HUES6 (cell line): ENCODE data around the gene FMO2.

Source experiments
- H3K27ac ChIP-seq: 2 replicates; pipeline ENCODE4 v1.7.0; 2013; ENCODE audit warnings: low read depth, mild to moderate bottlenecking, low read length, inconsistent platforms
- H3K27me3 ChIP-seq: 2 replicates; pipeline ENCODE4 v1.6.1; 2013; ENCODE audit warnings: low read length; ENCODE audit not compliant: control insufficient read depth, insufficient read depth
- H3K36me3 ChIP-seq: 2 replicates; pipeline ENCODE4 v1.6.1; 2013; ENCODE audit warnings: low read length; ENCODE audit not compliant: control insufficient read depth, insufficient read depth
- H3K4me1 ChIP-seq: 2 replicates; pipeline ENCODE4 v1.6.1; 2013; ENCODE audit warnings: low read length; ENCODE audit not compliant: control insufficient read depth, insufficient read depth
- H3K4me3 ChIP-seq: 2 replicates; pipeline ENCODE4 v1.5.1; 2013; ENCODE audit warnings: low read depth, low read length
- H3K9ac ChIP-seq: one replicate; pipeline ENCODE4 v1.6.1; 2013; ENCODE audit warnings: mild to moderate bottlenecking, low read length
- H3K9me3 ChIP-seq: 2 replicates; pipeline ENCODE4 v1.6.1; 2013; ENCODE audit warnings: low read depth, low read length; ENCODE audit not compliant: control insufficient read depth, insufficient read depth

Gene FMO2

GRCh38 chr1:171174560-171175294, 10.4 kb upstream of the FMO2 start:
- Histone ChIP-seq H3K9ac (no peak overlapping the region), H3K9me3 (no peaks in the 10 kb centered on the region), H3K36me3 (no peaks in the 10 kb centered on the region), H3K4me3 (no peak overlapping the region), H3K4me1 (no peaks in the 10 kb centered on the region), H3K27ac (no peak overlapping the region), H3K27me3 (no peaks in the 10 kb centered on the region)

- no peak overlapping the region for H3K9ac ChIP-seq
- H3K27ac ChIP-seq = no peak overlapping the region
- H3K9me3 ChIP-seq = no peaks in the 10 kb centered on the region
- no peaks in the 10 kb centered on the region for H3K27me3 ChIP-seq
- H3K4me3 ChIP-seq = no peak overlapping the region
- H3K36me3 ChIP-seq = no peaks in the 10 kb centered on the region
- no peaks in the 10 kb centered on the region for H3K4me1 ChIP-seq
Measured at GRCh38 chr1:171177261-171177660, 7.8 kb upstream of the FMO2 start.

GRCh38 chr1:171179318-171180227, 5.5 kb upstream of the FMO2 start:
- Histone ChIP-seq H3K4me3 (no peak overlapping the region), H3K9ac (no peak overlapping the region), H3K27ac (no peak overlapping the region), H3K36me3 (no peaks in the 10 kb centered on the region), H3K9me3 (no peaks in the 10 kb centered on the region), H3K27me3 (no peaks in the 10 kb centered on the region), H3K4me1 (no peaks in the 10 kb centered on the region)

GRCh38 chr1:171180670-171181069, 4.4 kb upstream of the FMO2 start:
- no peaks in the 10 kb centered on the region for H3K9me3 ChIP-seq
- no peaks in the 10 kb centered on the region for H3K27me3 ChIP-seq
- H3K36me3 ChIP-seq = no peaks in the 10 kb centered on the region
- peaks cover 4% of the 10 kb centered on the region; the same call in 1 of the 2 replicates for H3K4me1 ChIP-seq
- no peak overlapping the region for H3K9ac ChIP-seq
- no peak overlapping the region for H3K4me3 ChIP-seq
- H3K27ac ChIP-seq = no peak overlapping the region

GRCh38 chr1:171188388-171189266, 3.5 kb downstream of the FMO2 start:
- H3K36me3 ChIP-seq = no peaks in the 10 kb centered on the region
- H3K9ac ChIP-seq = no peak overlapping the region
- H3K4me3 ChIP-seq = no peak overlapping the region
- no peaks in the 10 kb centered on the region for H3K9me3 ChIP-seq
- peaks cover 4% of the 10 kb centered on the region; the same call in 1 of the 2 replicates for H3K4me1 ChIP-seq
- no peaks in the 10 kb centered on the region for H3K27me3 ChIP-seq
- no peak overlapping the region for H3K27ac ChIP-seq

- H3K36me3 ChIP-seq = no peaks in the 10 kb centered on the region
- no peak overlapping the region for H3K9ac ChIP-seq
- no peak overlapping the region for H3K27ac ChIP-seq
- no peaks in the 10 kb centered on the region for H3K9me3 ChIP-seq
- no peaks in the 10 kb centered on the region for H3K4me1 ChIP-seq
- H3K4me3 ChIP-seq = no peak overlapping the region
- no peaks in the 10 kb centered on the region for H3K27me3 ChIP-seq
Measured at GRCh38 chr1:171191992-171192391, 6.9 kb downstream of the FMO2 start.

GRCh38 chr1:171195767-171196166, 10.7 kb downstream of the FMO2 start:
- Histone ChIP-seq H3K4me1 (no peaks in the 10 kb centered on the region), H3K36me3 (no peaks in the 10 kb centered on the region), H3K4me3 (no peak overlapping the region), H3K9ac (no peak overlapping the region), H3K27ac (no peak overlapping the region), H3K27me3 (no peaks in the 10 kb centered on the region), H3K9me3 (no peaks in the 10 kb centered on the region)

- no peaks in the 10 kb centered on the region for H3K36me3 ChIP-seq
- no peak overlapping the region for H3K9ac ChIP-seq
- no peak overlapping the region for H3K27ac ChIP-seq
- no peaks in the 10 kb centered on the region for H3K4me1 ChIP-seq
- no peaks in the 10 kb centered on the region for H3K27me3 ChIP-seq
- H3K9me3 ChIP-seq = no peaks in the 10 kb centered on the region
- H3K4me3 ChIP-seq = no peak overlapping the region
Measured at GRCh38 chr1:171196351-171196750, 11.3 kb downstream of the FMO2 start.

GRCh38 chr1:171198081-171198480, 13.0 kb downstream of the FMO2 start:
- Histone ChIP-seq H3K9me3 (no peaks in the 10 kb centered on the region), H3K27me3 (no peaks in the 10 kb centered on the region), H3K9ac (no peak overlapping the region), H3K4me3 (no peak overlapping the region), H3K27ac (no peak overlapping the region), H3K4me1 (no peaks in the 10 kb centered on the region), H3K36me3 (no peaks in the 10 kb centered on the region)

- Histone ChIP-seq H3K27ac (no peak overlapping the region), H3K4me1 (peaks cover 2% of the 10 kb centered on the region; the same call in 1 of the 2 replicates), H3K27me3 (no peaks in the 10 kb centered on the region), H3K36me3 (no peaks in the 10 kb centered on the region), H3K9me3 (no peaks in the 10 kb centered on the region), H3K9ac (no peak overlapping the region), H3K4me3 (no peak overlapping the region)
Measured at GRCh38 chr1:171204296-171204695, 19.2 kb downstream of the FMO2 start.
